HG02759 (cell line): ENCODE measurements around the gene MAK.
"Not testable (repeated sequence)": the region's sequence is repeated elsewhere in the genome, so short reads cannot be mapped to it uniquely, and the experiment has no call there.

Experiments
- ATAC-seq: cut with Tn5 transposase; IDR thresholded peaks from one replicate; pipeline ENCODE4 v1.9.1; 2021; ENCODE audit warnings: mild to moderate bottlenecking, moderate library complexity; ENCODE audit not compliant: unreplicated experiment

Gene MAK

DNA sequence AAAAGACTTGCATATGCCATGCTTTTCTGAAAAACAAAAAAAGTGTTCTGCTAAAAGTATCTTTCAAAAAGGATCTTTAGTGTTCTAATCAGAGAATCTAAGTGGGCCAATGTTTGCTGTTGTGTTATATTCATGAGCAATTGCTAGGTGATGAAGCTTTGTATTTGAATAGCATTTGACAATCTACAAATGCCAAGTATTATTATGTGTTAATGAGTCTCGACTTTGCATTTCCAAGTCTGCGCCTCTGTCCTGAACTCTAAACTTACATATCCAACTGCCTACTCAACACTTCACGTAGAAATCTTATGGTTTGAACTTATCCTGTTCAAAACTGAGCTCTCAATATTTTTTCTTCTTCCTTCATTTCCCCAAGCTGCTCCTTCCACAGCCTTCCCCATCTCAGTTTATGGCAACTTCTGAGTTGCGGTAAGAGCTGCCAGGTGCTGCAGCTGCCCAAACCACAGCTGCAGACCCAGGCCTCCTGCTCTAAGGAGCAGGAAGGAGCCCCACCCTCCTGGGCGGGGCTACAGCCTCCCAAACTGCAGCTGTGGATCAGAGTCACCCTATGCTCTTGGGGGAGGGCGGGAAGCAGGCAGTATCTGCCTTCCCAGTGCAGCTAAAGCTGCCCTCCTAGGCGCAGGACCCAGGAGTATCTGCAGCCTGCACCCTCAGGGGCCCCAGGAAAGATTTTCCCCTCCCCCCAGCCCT, 16.7 kb upstream of the MAK start:
- no peak for ATAC-seq

- ATAC-seq = not testable (repeated sequence)
Observed at GRCh38 chr6:10853849-10854300, 15.5 kb upstream of the MAK start.

- ATAC-seq = no peak
Observed at GRCh38 chr6:10852361-10852960, 14.1 kb upstream of the MAK start.

DNA sequence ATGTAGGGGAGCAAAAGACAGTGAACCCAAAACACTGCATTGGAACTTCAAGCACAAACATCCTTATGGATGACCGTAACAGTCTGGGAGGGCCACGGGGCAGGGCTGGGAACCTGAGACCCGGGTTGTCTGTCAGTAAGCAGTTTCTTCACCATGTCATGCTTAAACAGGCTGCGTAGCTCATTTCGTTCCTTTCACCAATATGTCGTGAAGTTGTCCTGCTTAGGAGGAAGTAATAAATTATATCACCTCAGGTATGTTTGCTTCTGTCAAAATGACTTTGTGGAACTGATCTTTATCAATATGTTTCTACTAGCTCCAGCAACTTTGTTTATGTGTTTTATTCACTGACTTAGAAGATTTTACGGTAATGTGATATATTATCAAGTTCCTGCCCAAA, 12.4 kb upstream of the MAK start:
- no peak for ATAC-seq

DNA sequence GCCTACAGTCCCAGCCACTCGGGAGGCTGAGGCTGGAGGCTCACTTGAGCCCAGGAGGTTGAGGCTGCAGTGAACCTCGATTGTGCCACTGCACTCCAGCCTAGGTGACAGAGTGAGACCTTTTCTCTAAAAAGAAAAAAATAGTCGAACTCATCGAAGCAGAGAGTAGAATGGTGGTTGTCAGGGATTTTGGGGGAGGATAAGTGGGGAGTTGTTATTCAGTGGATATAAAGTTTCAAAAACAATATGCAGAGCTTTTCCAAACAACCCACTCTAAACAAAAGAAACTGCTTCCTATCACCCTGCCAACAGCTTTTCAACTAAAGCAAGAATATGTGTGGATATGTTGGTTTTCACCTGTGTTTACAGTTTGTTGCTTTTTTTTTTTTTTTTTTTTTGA, 11.6 kb upstream of the MAK start:
- ATAC-seq = no peak

GRCh38 chr6:10847684-10848083, 9.3 kb upstream of the MAK start:
- no peak for ATAC-seq

DNA sequence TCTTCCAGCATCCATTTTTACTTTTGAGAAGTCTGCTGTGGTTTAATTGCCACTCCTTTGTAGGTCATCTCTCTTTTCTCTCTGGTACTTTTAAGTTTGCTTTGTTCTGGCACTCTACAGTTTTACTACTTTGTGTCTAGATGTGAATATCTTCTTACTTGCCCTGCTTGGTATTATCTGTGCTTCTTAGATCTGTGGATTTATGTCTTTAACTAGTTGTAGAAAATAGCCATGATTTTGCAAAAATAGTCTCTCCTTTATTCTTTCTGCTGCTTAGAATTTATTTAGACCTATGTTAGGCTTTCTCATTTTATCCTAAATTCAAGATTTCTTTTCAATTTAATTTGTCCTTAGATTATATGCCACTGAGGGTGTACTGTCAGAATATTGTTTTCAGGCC, 5.2 kb upstream of the MAK start:
- ATAC-seq = no peak

DNA sequence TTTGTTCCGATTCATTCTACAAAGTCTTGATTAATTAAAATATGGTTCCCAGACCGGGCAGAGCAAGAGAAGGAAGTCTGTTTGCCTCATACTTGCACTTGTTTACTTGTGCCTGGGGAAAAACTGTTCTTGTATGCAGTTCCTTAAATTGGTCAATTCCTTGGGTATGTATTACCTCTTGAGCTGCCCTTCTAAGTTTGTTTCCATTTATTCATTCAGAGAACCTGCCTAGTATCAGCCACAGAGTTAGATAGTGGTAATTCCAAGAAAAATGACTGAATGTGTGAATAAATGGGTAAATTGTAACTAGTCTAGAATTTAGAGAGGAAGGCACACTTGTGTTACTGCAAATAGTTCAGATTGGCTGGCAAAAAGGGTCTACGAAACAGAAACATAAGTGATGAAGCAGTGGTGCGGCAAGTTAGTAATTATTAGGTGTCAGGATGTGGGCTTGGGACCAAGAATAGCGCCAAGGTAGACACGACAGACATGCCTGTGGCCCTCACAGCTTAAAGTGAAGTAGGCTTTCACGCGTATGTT, 525 bp upstream of the MAK start:
- ATAC-seq = peak; percentile 73

GRCh38 chr6:10837622-10837994, 731 bp downstream of the MAK start:
- ATAC-seq = no peak

DNA sequence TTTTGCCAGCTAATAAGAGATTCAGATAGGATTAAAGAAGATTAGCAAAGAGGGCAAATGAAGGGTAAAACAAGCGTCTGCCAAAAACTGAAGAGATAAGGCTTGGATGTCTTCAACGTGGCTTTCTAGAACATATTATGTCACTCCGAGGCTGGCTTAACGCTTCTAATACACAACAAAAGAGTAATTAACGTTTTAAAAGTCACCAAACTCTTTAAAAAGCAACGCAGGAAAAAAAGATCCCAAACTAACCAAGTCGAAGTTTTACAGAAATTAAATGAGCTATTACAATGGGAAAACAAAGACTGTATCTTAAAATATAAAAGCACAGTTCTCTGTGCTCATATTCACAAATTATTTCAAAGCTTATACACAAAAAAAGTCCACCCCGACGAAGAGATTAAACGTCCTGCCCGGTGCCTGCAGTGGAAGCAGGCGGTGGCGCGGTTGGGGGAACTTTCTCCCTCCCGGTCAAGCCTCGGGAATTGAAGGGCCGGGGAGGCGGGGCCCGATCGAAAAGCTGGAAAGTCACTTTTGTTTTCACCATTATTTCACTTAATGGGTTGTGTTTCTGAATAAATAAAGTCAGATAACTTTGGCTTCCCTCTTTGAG, 1.2 kb downstream of the MAK start:
- ATAC-seq = no peak

- no peak for ATAC-seq
Observed at GRCh38 chr6:10834823-10835222, 3.5 kb downstream of the MAK start.

DNA sequence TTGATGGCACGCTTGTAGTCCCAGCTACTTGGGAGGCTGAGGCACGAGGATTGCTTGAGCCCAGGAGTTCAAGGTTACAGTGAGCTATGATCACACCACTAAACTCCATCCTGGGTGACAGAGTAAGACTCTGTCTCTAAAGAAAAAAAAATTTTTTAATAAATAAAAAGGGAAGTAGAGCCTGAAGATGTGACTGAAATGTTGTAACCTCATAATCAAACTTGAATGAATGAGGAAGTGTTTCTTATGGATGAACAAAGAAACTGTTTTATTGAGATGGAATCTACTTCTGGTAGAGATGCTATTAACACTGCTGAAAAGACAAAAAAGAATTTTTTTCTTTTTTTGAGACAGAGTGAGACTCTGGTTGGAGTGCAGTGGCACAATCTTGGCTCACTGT, 6.7 kb downstream of the MAK start:
- no peak for ATAC-seq

DNA sequence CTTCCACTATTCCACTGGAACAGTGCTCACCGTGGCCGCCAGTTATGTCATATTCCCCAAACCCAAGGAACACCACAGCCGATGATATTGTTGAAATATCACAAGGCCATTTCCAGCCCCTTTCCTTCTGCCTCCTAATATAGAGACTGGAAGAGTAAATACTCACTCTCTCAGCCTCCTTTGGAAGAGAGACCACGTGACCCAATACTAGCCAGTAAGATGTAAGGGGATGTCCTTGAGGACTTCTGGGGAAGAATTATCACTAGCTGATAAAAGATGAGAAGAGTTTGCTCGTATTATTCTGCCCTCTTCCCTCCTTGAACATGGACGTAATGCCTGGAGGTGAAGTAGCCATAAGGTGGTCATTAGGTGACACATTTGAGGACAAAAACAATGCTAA, 13.5 kb downstream of the MAK start:
- ATAC-seq = no peak

DNA sequence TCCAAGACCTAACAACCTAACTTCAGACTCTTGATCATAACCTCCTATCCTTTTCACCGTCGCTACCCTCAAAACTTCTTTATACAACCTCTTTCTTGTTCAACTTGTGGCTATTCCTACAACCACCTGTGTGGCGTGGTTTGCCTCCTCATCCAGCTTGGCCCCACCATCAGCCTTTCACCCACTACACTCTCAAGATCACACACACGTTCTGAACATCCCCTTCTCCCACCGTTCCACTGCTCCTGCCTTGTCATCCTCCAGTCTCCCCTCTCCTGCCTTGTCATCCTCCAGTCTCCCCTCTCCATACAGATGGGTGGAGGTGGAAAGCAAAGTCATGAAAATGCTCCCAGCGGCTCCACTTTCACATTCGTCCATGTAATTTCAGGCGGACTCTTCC, 14.0 kb downstream of the MAK start:
- ATAC-seq = no peak

- ATAC-seq = not testable (repeated sequence)
Observed at GRCh38 chr6:10814176-10814575, 24.2 kb downstream of the MAK start.

DNA sequence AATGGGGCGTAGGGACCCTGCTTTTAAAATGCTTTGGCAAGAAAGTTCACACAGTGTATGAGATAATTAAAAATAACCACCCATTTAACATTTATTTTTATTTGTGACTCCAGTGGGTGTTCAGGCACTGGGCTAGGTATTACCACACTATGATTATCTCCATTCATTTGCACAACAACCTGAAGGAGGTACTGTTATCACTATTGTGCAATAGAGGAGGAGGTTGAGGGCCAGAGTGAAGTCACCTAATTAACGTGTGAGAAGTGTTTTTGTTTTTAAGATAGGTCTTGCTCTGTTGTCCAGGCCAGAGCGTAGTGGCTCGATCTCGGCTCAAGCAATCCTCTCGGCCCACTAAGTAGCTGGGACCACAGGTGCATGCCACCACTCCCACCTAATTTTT, 29.2 kb downstream of the MAK start:
- ATAC-seq = no peak

GRCh38 chr6:10808376-10808775, 30.0 kb downstream of the MAK start:
- ATAC-seq = no peak

DNA sequence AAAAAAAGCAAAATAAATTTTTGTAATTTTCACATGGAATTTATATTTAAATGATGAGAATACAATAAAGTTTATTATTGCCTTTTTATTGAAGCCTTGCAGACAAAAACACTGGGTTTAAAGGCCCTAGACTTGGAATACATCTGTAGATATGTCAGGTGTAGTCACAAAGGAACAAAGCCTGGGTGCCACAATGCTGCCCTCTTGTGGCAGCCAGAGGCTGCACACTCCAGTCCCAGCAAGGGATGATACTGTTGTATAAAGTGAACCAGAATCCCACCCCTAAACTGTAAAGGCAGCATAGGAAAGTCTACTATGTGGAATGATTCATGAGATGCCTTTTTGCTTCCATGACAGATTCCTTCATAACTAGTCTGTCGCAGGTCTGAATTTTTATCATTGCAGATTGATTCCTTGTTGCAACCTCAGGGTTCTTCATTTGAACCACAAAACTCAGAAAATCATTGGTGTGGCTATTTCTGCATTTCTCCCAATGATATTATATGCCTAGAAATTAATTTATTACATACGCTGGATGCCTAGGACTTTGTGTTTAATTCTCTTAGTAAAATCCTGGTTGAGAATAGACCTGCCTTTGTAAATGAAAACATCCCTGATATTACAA, 37.0 kb downstream of the MAK start:
- peak; percentile 96 for ATAC-seq

GRCh38 chr6:10800810-10801209, 37.5 kb downstream of the MAK start:
- no peak for ATAC-seq

DNA sequence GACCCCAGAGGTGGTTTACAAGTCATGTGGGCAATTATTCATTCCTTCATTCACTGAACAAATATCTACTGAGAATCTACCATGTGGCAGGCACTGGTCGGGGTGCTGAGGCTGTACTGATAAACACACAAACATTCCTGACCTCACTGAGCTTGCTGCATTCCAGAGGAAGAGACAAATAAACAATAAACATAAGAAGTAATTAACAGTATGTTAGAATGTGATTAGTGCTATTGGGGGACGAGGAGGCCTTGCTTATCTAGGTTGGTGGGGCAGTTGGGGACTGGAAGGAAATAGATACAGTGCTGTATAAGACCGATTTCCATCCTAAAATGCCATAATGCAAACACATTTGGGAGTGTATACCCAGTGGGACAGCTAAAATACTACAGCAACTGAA, 44.1 kb downstream of the MAK start:
- ATAC-seq = no peak

DNA sequence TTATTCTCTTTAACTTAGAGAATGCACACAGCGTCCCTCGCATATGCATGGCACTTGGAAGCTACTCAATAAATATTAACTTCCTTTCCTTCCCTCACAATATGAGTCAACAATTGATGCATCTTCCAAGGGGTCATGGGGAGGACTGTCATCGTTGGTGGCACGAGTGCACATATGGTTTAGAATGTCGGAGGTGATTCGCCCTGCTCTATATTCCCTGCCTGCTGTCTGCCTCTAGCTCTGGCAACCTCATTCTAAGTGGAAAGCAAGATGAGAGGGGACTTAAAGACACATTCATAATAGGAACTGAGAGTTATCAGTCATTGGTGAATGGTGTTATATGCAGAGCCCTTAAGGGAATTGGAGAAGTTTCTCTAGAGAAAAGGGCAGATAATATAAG, 44.6 kb downstream of the MAK start:
- no peak for ATAC-seq

- no peak for ATAC-seq
Observed at GRCh38 chr6:10793035-10793434, 45.3 kb downstream of the MAK start.
